Panc1 (cell line): ENCODE data around the gene LYPD6B. TPM values are rescaled to one million over a fixed set of nuclear protein-coding genes. Genes with fewer than 3 reads are reported as not detected.

Experiments
- ATAC-seq: fragments of 200-7000 bp; cut with Tn5 transposase; 2 replicates; pipeline ENCODE4 v1.9.1; 2020; ENCODE audit warnings: mild to moderate bottlenecking, moderate library complexity
- BruUV-seq: library from RNA; stranded (reverse); fragments of 400-500 nt; replicated peaks from 2 replicates; lab custom pipeline; 2021; lab: Mats Ljungman, UMichigan
- CTCF ChIA-PET: fragments of 300-600 bp; sonication (Branson Sonifier 250); formaldehyde crosslinking; loops from one replicate; lab custom pipeline; 2022; ENCODE audit warnings: antibody characterized with exemption; lab: Charles Lee
- POLR2A ChIA-PET: fragments of 300-600 bp; sonication (Branson Sonifier 250); formaldehyde crosslinking; loops from one replicate; lab custom pipeline; 2022; ENCODE audit warnings: antibody characterized with exemption; lab: Charles Lee
- DNase-seq: peaks from one replicate; pipeline ENCODE4 v3.0.0-alpha.2; 2010; ENCODE audit warnings: low read depth, low spot score
- H3K27ac ChIP-seq: 2 replicates; pipeline ENCODE4 v1.5.1; 2011; ENCODE audit warnings: mild to moderate bottlenecking, low read length, inconsistent platforms
- H3K27me3 ChIP-seq: fragments of 200-500 bp; sonication (Bioruptor generic); 2 replicates; pipeline ENCODE4 v1.6.0; 2014; ENCODE audit warnings: low read length, inconsistent platforms; ENCODE audit not compliant: control insufficient read depth, insufficient read depth
- H3K36me3 ChIP-seq: fragments of 200-500 bp; sonication (Bioruptor generic); 2 replicates; pipeline ENCODE4 v1.5.1; 2014; ENCODE audit warnings: inconsistent platforms, mild to moderate bottlenecking, low read length, moderate library complexity; ENCODE audit not compliant: control insufficient read depth, insufficient read depth
- H3K4me1 ChIP-seq: 2 replicates; pipeline ENCODE4 v1.5.1; 2011; ENCODE audit warnings: inconsistent platforms, mild to moderate bottlenecking, low read length, moderate library complexity; ENCODE audit not compliant: control insufficient read depth, insufficient read depth
- H3K4me3 ChIP-seq, 2 experiments: 2 replicates each; pipeline ENCODE4 v1.5.1; 2011 to 2012; ENCODE audit warnings: low read depth in 2 of 2, low read length in 2 of 2, mild to moderate bottlenecking in 2 of 2, inconsistent platforms in 1 of 2, moderate library complexity in 1 of 2
- H3K9me3 ChIP-seq: fragments of 200-500 bp; sonication (Bioruptor generic); 2 replicates; pipeline ENCODE4 v1.5.1; 2014; ENCODE audit warnings: low read depth, mild to moderate bottlenecking, inconsistent platforms, low read length, moderate library complexity; ENCODE audit not compliant: control insufficient read depth, insufficient read depth
- CTCF ChIP-seq: fragments of 450-650 bp; IDR thresholded peaks from 2 replicates; pipeline ENCODE4 v1.5.1; 2017; ENCODE audit warnings: mild to moderate bottlenecking
- POLR2AphosphoS5 ChIP-seq: IDR thresholded peaks from 2 replicates; pipeline ENCODE4 v1.6.1; 2012; ENCODE audit warnings: mild to moderate bottlenecking, low read depth, low read length, moderate library complexity
- REST ChIP-seq, 2 experiments: IDR thresholded peaks; 2 replicates each; pipeline ENCODE4 v1.6.1; 2011 to 2012; ENCODE audit warnings: low read depth in 2 of 2, control low read depth in 1 of 2, low read length in 1 of 2, mild to moderate bottlenecking in 1 of 2, moderate library complexity in 1 of 2; ENCODE audit not compliant: insufficient read depth in 1 of 2
- SIN3A ChIP-seq: IDR thresholded peaks from 2 replicates; pipeline ENCODE4 v1.6.1; 2012; ENCODE audit warnings: low read depth, mild to moderate bottlenecking, low read length, moderate library complexity, borderline replicate concordance; ENCODE audit not compliant: insufficient read depth
- TCF7L2 ChIP-seq: IDR thresholded peaks from 2 replicates; pipeline ENCODE4 v1.6.1; 2011; ENCODE audit warnings: mild to moderate bottlenecking, low read depth, low read length, inconsistent platforms
- in situ Hi-C: cut with HindIII; loops from 2 replicates; pipeline ENCODE4 v1.10.0; 2016; ENCODE audit warnings: low sequenced_read_pairs, low pct_unique_long_range_greater_than_20kb
- intact Hi-C: fragments of 100-400 bp; cut with micrococcal nuclease; formaldehyde crosslinking; loops from one replicate; pipeline ENCODE4 v1.10.0; 2022; ENCODE audit not compliant: unreplicated experiment
- total RNA-seq: library from RNA; stranded (reverse); gene quantifications from one replicate; pipeline ENCODE4 v1.2.1, GENCODE V29; 2021; ENCODE audit not compliant: unreplicated experiment

Gene LYPD6B
- total RNA-seq, 1 experiment from 2014 or later = 2.2 TPM

- ChIA-PET POLR2A (no interaction called here), CTCF (no interaction called here)
- in situ Hi-C loops = no loop called here
- DNase-seq (no peak), ATAC-seq (no peak)
- no TSS peak for BruUV-seq
- no peak for TF ChIP-seq REST (IDR thresholded peaks at IDR 0.05; ENCODE audit: insufficient read depth in 1 of 2, low read depth in 2 of 2, low read length in 1 of 2)
- no peak for TF ChIP-seq TCF7L2
- TF ChIP-seq CTCF = no peak
- TF ChIP-seq SIN3A = no peak
- TF ChIP-seq POLR2AphosphoS5 = no peak
- no peak overlapping the region for H3K27ac ChIP-seq
- no peak overlapping the region for H3K4me3 ChIP-seq
- no peaks in the 10 kb centered on the region for H3K36me3 ChIP-seq
- H3K4me1 ChIP-seq = no peaks in the 10 kb centered on the region
- intact Hi-C loops = no loop called here
- no peaks in the 10 kb centered on the region for H3K9me3 ChIP-seq
- H3K27me3 ChIP-seq = no peaks in the 10 kb centered on the region
Measured at GRCh38 chr2:149141046-149141445, 102.5 kb downstream of the LYPD6B start.

- POLR2A ChIA-PET = no interaction called here
- in situ Hi-C loops = no loop called here
- BruUV-seq = no TSS peak
Measured at GRCh38 chr2:149143734-149144133, 105.2 kb downstream of the LYPD6B start.

More at GRCh38 chr2:149143734-149144133, 105.2 kb downstream of the LYPD6B start:
- Histone ChIP-seq H3K27me3 (no peaks in the 10 kb centered on the region), H3K36me3 (no peaks in the 10 kb centered on the region), H3K27ac (no peak overlapping the region), H3K9me3 (no peaks in the 10 kb centered on the region), H3K4me1 (no peaks in the 10 kb centered on the region), H3K4me3 (no peak overlapping the region)
- intact Hi-C loops = no loop called here
- CTCF ChIA-PET = no interaction called here
- DNase-seq (no peak), ATAC-seq (no peak)
- TF ChIP-seq SIN3A (no peak), TCF7L2 (no peak), CTCF (no peak), POLR2AphosphoS5 (no peak), REST (IDR thresholded peaks at IDR 0.05; ENCODE audit: insufficient read depth in 1 of 2, low read depth in 2 of 2, low read length in 1 of 2) (no peak)
